HG03520 (cell line): ENCODE data around the gene SPATS2L.

Source experiments
- ATAC-seq: cut with Tn5 transposase; IDR thresholded peaks from one replicate; pipeline ENCODE4 v1.9.1; 2021; ENCODE audit warnings: mild to moderate bottlenecking, moderate library complexity; ENCODE audit not compliant: unreplicated experiment

SPATS2L gene

DNA sequence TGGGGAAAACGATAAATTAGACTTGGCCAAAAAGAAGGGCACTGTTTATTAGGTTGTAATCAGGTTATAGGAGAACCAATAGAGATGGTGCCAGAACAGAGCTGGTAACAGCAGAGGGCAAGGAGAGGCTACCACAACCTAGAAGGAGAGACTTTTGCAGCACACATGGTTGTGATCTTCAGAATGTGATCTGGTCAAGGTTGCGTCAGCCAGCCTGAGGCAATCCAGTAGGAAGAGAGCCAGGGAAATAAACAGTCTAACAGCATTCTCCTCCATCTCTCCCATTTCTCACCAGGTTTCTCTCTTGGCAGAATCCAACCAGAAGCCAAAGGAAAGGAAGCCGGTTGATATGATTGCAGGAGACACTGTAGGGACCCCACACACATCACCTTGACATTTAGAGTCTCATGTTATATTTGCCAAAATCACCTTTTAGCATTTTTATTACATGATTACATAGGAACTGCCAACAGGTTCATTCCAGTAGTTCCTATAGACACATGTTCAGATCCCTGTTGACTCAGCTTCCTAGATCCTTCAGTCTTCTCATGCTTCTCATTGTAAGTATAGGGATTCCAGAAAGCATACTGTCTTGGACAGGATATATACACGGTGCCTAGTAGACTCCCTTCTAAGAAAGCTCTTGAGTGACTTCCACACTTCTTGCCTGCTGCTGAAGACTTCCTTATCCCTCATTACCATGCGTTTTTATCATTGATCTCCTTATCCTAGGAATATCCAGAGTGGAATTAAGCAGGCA lies 17.6 kb upstream of the SPATS2L start:
- ATAC-seq, result no peak

DNA sequence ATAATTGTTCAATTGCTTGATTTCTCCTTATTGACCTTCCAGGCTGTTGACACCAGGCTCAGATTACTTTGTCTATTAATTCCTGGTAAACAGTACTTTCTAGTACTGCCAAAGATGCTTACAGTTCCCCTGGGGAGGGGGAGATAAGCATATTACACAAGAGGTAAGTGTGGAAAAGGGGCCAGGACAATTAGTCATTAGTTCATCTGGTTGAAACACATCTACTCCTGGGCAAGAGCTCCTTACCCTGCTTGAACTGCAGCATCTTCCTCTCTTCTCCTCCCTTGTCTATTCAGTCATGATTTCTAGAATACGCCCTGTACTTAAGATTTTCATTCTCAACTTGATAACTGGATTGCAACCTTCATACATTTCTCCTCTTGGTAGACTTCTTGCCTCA lies 10.4 kb upstream of the SPATS2L start:
- no peak for ATAC-seq

DNA sequence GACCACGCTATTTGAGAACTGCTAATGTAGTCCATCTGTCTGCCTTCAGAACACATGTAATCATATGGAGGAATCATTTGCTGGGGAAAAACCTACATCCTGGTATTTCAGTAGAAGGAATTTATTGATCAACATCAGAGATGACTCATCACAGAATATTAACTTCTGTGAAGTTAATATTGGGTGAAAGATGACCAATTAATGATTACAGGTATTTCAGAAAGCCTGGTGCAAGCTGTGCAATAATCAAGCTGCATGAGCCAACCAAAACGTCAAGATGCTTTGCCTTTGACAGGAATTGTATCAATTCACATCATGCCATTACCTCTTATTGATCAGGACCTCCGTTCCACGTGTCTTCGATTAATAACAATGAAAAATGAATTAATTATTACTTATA lies 9.4 kb upstream of the SPATS2L start:
- no peak for ATAC-seq

DNA sequence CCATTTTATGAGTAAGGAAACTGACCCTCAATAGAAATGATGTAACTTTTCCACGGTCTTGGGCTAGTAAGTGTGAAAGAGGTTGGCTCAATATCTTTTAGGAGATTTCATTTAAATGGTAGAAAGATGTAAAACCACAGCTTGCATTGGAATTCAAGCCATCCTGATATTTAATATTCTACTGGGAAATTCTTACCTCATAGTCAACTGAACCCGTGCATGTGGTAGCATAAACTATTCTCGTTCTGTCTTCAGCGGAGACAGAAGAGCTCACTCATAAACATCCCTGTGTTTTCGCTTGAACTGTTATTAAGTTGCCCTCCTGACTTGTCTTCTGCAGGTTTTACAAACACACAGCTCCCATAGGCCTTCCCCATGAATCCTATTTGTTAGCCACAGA lies 8.5 kb upstream of the SPATS2L start:
- ATAC-seq, result no peak

DNA sequence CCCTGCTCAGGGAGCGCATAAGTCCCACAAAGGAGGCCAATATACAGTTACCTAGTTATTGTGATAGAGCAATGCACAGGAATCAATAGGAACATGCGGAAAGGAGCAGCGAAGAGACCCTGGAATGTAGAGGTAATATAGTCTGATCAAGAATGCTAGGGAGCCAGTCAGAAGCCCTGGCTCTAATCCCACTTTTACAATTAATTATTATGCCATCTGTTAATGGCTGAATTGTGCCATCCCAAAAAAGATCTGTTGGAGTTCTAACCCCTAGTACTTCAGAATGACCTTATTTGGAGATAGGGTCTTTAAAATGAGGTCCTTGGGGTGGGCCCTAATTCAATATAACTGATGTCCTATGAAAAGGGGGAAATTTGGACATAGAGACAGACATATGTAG lies 7.7 kb upstream of the SPATS2L start:
- ATAC-seq, result no peak

DNA sequence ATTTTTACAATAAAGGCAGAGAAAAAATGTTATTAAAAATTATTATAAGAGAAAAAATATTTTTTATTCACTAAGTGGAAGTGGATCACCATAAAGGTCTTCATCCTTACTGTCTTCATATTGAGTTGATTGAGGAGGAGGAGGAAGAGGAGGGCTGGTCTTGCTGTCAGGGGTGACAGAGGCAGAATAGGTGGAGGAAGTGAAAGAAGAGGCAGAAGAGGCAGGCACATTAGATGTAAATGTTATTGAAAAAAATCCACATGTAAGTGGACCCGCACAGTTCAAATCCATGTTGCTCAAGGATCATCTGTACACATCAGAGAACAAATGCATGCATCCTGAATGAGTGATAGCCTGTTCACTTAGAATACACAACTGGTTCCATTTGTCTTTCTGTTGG lies 6.4 kb upstream of the SPATS2L start:
- no peak for ATAC-seq

DNA sequence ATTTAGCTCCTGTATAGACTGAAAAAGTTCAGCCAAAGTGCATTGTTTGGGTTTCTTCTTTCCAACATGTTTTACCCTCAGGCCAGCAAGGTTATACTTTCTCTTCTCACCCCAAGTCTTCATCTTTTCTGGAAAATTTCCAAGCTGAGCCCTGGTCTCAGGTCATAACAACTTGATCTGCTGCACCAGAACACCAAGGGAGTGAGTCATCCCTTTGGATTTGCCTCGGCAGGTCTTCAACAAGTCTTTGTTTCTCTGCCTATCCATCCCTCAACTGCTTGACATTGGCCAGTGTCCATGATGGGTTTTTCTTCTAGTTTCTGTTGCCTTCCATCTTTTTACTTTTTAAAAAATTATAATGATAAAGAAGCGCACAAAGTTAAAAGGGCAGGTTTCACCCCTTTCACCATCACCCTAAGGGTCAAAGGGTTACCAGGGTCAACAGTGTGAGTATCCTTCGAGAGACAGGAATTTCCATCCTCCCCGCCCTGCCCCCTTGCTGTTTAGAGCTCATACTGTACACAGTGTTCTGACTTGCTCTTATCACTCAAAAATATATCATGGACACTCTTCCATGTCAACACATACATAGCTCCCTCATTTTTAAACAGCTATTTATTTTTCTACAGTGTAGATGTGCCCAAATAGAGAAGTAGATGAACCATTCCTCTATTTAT lies 5.7 kb upstream of the SPATS2L start:
- no peak for ATAC-seq

DNA sequence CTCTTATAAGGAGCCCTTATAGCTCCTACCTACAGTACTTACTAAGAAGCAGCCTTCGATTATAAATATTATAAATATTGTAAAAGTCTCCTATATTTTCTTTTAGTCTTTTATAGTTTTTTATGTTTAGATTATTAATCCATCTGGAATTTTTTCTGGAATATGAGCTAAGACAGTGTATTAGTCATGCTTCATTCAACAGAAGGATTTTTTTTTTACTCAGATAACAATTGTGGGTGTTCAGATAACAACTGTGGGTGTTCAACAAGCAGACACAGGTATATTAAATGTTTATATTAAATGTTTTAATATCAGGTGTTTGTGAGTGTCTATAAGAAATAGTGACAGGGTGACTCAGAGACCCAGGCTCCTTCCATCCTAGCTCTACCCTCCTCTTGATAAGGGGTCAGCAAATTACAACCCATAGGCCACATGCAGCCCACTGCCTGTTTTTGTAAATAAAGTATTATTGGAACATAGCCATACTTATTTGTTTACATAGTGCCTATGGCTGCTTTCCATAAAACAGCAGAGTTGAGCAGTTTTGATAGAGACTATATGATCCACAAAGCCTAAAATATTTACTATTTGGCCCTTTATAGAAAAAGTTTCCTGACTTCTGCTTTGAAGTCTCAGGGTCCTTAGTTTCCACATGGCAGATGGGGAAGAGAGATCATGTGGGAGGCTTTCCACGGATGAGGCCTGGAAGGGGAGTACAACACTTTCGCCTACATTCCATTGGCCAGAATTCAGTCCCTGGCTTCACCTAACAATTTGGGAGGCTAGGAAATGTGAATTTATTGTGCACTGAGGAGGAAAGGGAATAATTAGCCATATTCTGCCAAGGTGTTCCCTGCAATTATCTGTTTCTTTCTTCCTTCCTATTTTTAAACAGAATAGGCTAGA lies 4.3 kb upstream of the SPATS2L start:
- ATAC-seq, result no peak

DNA sequence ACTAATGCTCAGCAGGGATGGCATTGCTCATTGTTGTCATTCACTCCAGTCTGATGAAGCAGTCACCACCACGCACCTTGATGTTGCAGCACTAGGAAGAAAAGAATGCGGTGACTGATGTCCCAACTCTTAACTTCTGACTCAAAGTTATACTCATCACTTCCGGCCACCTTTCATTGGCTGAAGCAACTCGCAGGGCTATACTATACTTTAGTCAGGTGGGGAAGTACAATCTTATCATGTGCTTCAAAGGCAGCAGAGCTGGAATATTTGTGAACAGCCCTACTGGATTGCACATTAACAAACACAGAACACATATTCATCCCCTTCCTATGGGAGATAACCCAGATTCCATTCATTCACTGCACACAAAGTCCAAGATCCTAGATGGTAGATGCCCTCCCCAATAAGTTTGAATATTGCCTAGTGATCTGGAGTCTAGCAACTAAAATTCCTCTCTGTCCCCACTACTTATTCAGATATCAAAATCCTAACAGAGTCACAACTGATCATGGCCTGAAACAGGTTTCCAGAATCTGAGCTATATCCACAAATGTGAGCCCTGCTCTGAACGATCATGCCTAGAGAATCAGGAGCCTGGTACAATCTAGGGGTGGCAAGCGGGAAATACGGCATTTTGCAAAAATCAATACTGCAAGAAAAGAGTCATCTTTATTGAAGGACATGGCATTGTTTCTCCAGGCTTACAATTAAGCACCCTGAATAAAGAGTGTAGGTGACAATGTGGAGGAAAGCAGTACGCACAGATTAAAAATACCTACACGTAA lies 3.4 kb upstream of the SPATS2L start:
- no peak for ATAC-seq

DNA sequence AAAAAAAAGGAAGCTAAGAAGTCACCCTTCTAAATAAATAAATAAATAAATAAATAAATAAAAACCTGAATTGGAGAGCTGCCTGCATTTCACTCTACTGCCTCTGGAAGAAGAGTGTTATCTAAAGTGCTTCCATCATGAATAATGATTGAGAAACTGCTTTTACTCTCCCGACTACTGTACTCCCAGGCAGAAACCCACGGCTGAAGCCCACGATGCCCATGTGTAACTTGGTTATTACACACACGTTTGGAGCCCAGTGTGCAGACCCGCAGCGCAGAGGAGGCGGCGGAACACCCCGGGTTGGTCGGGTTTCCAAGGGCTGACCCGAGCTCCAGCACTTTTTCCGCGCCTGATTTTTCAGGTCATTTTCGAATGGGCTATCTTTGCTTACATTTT lies 697 bp upstream of the SPATS2L start:
- no peak for ATAC-seq

DNA sequence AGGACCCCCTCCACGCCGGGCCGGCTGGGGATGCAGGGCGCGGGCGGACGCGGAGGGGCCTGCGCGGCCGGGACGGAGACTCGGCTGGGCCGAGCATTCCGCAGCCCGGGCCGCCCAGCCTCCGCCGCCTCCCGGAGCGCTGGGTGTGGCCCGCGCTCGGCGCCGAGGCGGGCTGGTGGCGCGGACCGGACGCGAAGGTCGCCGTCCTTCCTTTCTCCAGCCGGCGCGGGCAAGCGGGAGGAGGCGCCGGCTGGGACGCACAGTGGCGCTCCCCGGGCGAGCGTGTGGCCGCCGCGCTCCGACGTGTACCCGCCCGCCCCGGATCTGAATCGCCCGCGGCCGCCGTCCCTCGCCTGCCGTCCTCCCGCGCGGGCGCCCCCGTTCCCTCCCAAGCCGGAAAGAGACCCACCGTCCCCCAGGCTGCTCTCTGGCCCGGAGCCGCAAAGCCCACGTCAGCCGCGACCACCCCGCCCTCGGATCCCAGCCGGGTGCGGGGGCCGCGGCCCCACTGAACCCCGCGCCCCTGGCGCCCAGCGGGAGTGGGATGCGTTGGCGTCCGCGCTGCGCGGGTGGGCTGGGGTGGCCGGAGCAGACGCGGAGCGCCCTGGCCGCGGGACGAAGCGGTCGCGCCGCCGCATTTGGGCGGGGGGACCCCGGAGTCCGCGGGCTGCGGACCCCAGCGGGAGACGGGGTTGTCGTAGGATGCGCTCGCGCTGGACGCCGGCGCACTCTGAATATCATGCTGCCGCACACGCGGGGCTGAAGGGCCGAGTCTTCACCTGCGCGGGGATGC lies 634 bp downstream of the SPATS2L start:
- ATAC-seq, result peak; percentile 48

DNA sequence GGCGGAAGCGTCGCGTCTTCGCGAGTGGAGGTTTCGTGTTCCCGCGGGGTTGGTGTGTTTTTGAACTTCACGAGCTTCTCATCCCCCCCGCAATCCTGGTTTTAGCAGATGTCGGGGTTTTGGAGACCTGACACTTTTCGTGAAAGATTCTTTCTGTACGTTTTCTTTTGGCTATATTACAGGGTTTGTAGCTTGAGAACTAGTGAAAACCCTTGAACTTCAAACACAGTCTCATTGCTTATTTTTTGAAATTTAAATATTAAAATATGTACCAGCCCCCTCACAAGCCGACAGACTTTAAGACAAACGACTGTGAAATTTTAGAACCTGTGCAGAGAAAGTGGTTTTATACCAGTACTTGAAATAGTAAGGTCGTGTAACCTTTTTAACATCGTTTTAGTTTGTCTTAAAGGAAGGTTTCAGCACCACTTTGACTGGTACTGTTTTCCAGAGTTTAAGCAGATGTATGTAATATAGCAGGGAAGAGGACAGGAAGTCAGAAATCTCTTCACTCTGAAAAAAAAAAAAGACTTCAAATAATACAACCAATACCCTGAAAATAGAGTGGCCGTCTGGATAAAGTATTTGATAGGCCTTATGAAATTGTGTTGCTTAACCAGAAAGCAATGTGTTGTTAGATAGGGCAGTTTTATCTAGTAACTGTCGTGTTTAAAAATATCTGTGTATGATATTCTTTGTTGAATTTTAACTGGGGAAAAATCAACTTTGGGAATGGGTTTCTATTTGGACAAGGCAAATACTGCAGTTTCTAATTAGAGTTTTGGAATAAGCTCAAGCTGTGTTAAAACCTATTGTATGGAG lies 1.4 kb downstream of the SPATS2L start:
- ATAC-seq, result no peak

DNA sequence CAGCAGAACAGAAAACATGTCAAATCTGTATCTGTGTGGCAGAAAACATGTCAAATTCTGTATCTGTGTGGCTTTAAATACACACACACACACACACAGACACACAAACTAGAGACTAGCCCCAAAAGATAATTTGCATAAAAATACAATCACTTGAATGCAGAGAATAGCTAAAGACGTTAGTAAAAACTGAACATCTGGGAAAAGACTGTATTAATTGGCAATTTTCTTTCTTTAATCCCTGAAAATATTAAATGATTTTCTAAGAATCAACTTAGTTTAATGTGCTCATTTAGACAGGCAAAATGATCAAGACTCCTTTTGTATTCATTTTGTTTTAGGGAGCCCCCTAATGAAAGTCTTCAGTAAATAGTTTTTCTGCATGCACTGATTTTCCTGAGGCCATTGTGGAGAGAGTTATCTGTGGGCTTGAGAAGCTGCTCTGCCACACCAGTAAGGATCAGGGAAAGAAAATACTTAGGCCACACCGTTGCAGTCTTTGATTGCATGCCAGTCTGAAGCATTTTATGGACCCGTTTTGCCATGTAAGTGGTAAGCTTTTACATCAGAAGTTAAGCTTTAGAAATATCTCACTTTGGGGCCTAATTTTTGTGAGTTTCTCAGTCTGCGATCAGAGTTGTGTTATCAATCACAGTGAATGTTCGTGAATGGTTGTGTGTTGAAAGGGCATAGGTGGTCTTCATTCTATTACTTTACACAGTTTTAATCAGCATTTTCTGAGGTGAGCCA lies 2.2 kb downstream of the SPATS2L start:
- ATAC-seq, result no peak

DNA sequence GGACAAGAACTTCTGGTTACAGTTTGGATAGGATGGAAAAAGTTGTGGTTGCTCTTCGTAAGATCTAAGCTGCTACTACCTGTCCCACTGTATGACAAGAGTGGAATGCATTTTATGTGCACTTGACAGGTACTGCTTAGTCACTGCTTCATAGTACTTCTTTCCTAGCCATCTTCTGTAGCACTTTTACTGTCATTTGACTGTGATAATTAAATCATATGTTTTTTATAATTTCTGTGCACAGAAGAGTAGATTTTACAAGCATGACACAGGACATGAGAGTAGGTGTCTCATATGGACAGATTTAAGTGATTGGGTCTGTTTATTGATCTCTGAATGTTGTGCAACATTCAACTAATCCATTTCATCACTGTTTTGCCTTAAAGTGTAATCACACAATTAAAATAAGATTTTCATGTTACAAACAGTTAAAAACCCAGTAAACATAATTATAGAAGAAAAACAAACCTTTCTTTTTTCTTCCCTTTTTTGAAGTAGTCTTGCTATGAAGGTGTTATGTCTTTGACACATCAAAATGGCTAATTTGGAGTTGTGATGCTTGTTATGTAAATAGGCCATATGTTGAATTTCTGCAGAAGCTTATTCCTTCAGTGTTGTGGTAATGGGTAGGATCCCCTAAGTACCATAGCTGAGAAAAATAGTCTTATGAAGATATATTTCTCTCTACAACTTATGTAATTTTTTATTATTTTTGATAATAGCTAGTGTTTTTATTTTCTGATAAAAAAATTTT lies 3.0 kb downstream of the SPATS2L start:
- ATAC-seq, result no peak

DNA sequence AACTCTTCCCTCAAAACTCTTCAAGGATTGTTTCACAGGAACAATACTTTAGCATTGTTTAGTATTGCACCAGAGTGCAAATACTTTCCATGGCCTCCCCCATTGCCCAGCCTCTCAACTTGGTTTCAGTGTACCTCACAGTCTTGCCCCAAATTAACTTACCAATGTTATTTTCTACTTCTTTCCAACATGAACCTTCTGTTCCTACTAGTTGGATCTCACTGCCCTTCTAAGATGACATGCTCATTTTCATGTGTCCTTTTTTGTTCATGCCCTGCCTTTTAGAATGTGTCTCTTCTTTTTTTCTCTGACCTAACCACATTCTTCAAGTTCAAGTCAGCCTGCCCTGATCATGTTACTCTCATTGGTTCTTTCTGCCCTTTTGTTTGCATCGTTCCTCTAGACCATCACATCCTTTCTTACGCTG lies 4.1 kb downstream of the SPATS2L start:
- no peak for ATAC-seq

DNA sequence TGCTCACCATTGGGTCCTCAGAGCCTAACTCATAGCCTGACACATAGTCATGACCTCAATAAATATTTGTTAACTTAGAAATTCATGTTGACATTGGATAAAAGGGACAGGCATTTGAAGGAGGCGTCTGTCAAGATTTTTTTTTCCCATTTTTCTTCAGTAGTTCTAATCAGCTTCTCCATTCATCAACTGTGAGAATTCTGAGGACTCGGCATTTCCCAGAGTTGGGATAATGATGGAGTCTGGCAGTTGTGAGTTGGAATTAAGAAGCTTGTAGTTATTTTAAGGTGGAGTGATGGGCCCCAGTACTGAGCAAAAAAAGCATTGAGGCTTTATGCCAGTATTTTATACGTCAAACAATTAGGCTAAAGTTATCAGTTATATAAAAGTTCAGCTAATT lies 4.6 kb downstream of the SPATS2L start:
- ATAC-seq, result no peak

DNA sequence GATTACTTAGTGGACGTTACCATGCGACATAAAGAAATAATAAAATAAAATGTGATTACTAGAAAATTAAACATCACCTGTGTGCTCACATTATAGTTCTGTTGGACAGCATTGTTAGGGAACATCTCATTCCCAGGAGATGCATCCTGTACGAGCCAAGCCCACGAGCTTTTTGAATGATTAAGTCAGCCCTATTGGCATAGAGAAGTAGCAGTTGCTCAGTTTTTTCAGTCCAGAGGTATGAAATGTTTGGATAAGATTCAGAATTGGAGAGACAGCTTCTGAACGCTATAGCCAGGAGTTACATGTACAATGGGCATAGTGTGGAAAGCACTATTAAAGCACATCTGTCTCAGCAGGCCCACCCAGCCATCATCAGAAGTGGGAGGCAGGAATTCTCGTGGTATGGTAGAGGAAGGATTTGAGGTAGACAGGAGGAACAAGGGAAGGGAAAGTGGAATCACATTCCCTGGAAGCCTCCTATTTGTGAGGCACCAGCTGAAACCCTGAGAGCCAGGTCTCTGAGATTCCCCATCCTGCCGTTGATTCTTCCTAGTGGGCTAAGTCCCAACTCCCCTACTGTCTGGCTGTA lies 8.6 kb downstream of the SPATS2L start:
- no peak for ATAC-seq
